GM12892 (cell line): Measurements from ENCODE around the gene CFAP46.

Source experiments
- DNase-seq: peaks from one replicate; pipeline ENCODE4 v3.0.0; 2011; ENCODE audit not compliant: insufficient read length
- FAIRE-seq: peaks from 2 replicates; lab custom pipeline; 2011; peaks lifted over from hg19 to GRCh38; lab: Jason Lieb, UNC
- POLR2A ChIP-seq: IDR thresholded peaks from 2 replicates; pipeline ENCODE4 v1.6.1; 2011; ENCODE audit warnings: low read depth, low read length, control low read depth
- POLR2AphosphoS5 ChIP-seq: IDR thresholded peaks from 2 replicates; pipeline ENCODE4 v1.6.1; 2011; ENCODE audit warnings: low read depth, low read length, control low read depth
- TAF1 ChIP-seq: IDR thresholded peaks from 2 replicates; pipeline ENCODE4 v1.6.1; 2011; ENCODE audit warnings: low read depth, mild to moderate bottlenecking, control low read depth, low read length, borderline replicate concordance

CFAP46 gene

GRCh38 chr10:132856869-132857524, 85.4 kb downstream of the CFAP46 start:
- no peak for FAIRE-seq
- DNase-seq, result no peak
- TF ChIP-seq POLR2AphosphoS5 (no peak), POLR2A (no peak), TAF1 (no peak)

- FAIRE-seq (no peak), DNase-seq (no peak)
- TF ChIP-seq POLR2A, result no peak
These were observed 86.5 kb downstream of the CFAP46 start for GRCh38 chr10:132855889-132856288.

- FAIRE-seq (no peak), DNase-seq (no peak)
- TF ChIP-seq POLR2AphosphoS5 (no peak), TAF1 (no peak), POLR2A (no peak)
These were observed 90.9 kb downstream of the CFAP46 start for GRCh38 chr10:132851451-132851850.

GRCh38 chr10:132850896-132851295, 91.5 kb downstream of the CFAP46 start:
- TF ChIP-seq POLR2AphosphoS5 (no peak), TAF1 (no peak), POLR2A (no peak)
- DNase-seq (no peak), FAIRE-seq (no peak)

- TF ChIP-seq POLR2A (no peak), POLR2AphosphoS5 (no peak), TAF1 (no peak)
- DNase-seq (no peak), FAIRE-seq (no peak)
These were observed 92.1 kb downstream of the CFAP46 start for GRCh38 chr10:132850246-132850645.

- no peak for DNase-seq
- TF ChIP-seq POLR2AphosphoS5 (no peak), POLR2A (no peak), TAF1 (no peak)
- no peak for FAIRE-seq
These were observed 92.8 kb downstream of the CFAP46 start for GRCh38 chr10:132849546-132850031.

- DNase-seq, result no peak
- FAIRE-seq, result no peak
- TF ChIP-seq TAF1 (no peak), POLR2AphosphoS5 (no peak)
These were observed 93.3 kb downstream of the CFAP46 start for GRCh38 chr10:132848951-132849545.

GRCh38 chr10:132848291-132848701, 94.1 kb downstream of the CFAP46 start:
- TF ChIP-seq POLR2AphosphoS5, result no peak
- TF ChIP-seq POLR2A, result no peak
- no peak for TF ChIP-seq TAF1
- DNase-seq (no peak), FAIRE-seq (no peak)

- TF ChIP-seq POLR2A, result no peak
- no peak for TF ChIP-seq POLR2AphosphoS5
- no peak for TF ChIP-seq TAF1
- FAIRE-seq, result no peak
- no peak for DNase-seq
These were observed 94.5 kb downstream of the CFAP46 start for GRCh38 chr10:132847856-132848255.

- TF ChIP-seq POLR2AphosphoS5, result no peak
- TF ChIP-seq TAF1, result no peak
- no peak for TF ChIP-seq POLR2A
- DNase-seq, result no peak
- FAIRE-seq, result no peak
These were observed 95.0 kb downstream of the CFAP46 start for GRCh38 chr10:132847416-132847777.

GRCh38 chr10:132846631-132847415, 95.5 kb downstream of the CFAP46 start:
- FAIRE-seq, result no peak
- no peak for DNase-seq

More at GRCh38 chr10:132846631-132847415, 95.5 kb downstream of the CFAP46 start:
- TF ChIP-seq POLR2AphosphoS5, result no peak
- TF ChIP-seq TAF1, result no peak
- no peak for TF ChIP-seq POLR2A
